Right atrium auricular region (tissue), 2 donors: ENCODE results near the gene TRAP1. TPM values are rescaled to one million over a fixed set of nuclear protein-coding genes. Genes with fewer than 3 reads are reported as not detected.
"Not testable (repeated sequence)": the region's sequence is repeated elsewhere in the genome, so short reads cannot be mapped to it uniquely, and the experiment has no call there.

Experiments
- DNase-seq: peaks from one replicate; pipeline ENCODE4 v3.0.0-alpha.2; 2019; ENCODE audit warnings: low spot score
- H3K27ac ChIP-seq, 2 donors: fragments of 200-600 bp; sonication (generic); 1 replicate in 1 of 2; 2 replicates in 1 of 2; pipeline ENCODE4 v1.5.1; 2016 to 2019
- H3K27me3 ChIP-seq, 2 donors: fragments of 200-600 bp; sonication (generic); one replicate each; pipeline versions ENCODE4 v1.5.1 to v1.6.0; 2017 to 2019
- H3K36me3 ChIP-seq: fragments of 200-600 bp; sonication (generic); one replicate; pipeline ENCODE4 v1.5.1; 2016
- H3K4me1 ChIP-seq, 2 donors: fragments of 200-600 bp; sonication (generic); one replicate each; pipeline versions ENCODE4 v1.5.1 to v1.6.0; 2017 to 2019
- H3K4me3 ChIP-seq, 2 donors: fragments of 200-600 bp; sonication (generic); 1 replicate in 1 of 2; 2 replicates in 1 of 2; pipeline ENCODE4 v1.5.1; 2017 to 2019; ENCODE audit warnings: mild to moderate bottlenecking in 1 of 2, moderate library complexity in 1 of 2
- H3K9me3 ChIP-seq, 2 donors: fragments of 200-600 bp; sonication (generic); one replicate each; pipeline ENCODE4 v1.5.1; 2019
- total RNA-seq, 2 donors: library from RNA; depleted of rRNA; stranded (reverse); fragments of >200 nt; gene quantifications; one replicate each; pipeline ENCODE4 v1.1.0, GENCODE V29; 2016
- TF ChIP-seq, protein P1 (sequence below), 2 donors: fragments of 200-600 bp; sonication (generic); IDR thresholded peaks; one replicate each; pipeline ENCODE4 v1.5.1; 2019; ENCODE audit warnings: antibody characterized with exemption in 2 of 2

TRAP1 gene
- total RNA-seq, 2 donors from 2014 or later: 67.7 to 86.0 TPM

- Histone ChIP-seq H3K4me1 (no peaks in the 10 kb centered on the region), H3K9me3 (no peaks in the 10 kb centered on the region), H3K4me3 (no peak overlapping the region), H3K27ac (no peak overlapping the region), H3K27me3 (no peaks in the 10 kb centered on the region), H3K36me3 (peaks cover 81% of the 10 kb centered on the region)
- TF ChIP-seq, protein P1, sequence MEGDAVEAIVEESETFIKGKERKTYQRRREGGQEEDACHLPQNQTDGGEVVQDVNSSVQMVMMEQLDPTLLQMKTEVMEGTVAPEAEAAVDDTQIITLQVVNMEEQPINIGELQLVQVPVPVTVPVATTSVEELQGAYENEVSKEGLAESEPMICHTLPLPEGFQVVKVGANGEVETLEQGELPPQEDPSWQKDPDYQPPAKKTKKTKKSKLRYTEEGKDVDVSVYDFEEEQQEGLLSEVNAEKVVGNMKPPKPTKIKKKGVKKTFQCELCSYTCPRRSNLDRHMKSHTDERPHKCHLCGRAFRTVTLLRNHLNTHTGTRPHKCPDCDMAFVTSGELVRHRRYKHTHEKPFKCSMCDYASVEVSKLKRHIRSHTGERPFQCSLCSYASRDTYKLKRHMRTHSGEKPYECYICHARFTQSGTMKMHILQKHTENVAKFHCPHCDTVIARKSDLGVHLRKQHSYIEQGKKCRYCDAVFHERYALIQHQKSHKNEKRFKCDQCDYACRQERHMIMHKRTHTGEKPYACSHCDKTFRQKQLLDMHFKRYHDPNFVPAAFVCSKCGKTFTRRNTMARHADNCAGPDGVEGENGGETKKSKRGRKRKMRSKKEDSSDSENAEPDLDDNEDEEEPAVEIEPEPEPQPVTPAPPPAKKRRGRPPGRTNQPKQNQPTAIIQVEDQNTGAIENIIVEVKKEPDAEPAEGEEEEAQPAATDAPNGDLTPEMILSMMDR (IDR thresholded peaks at IDR 0.05): no peak
- no peak for DNase-seq
Observed at GRCh38 chr16:3661922-3662321, 55.4 kb downstream of the TRAP1 start.

GRCh38 chr16:3661311-3661710 lies 56.0 kb downstream of the TRAP1 start:
- no peak overlapping the region for H3K4me3 ChIP-seq
- H3K4me1 ChIP-seq: no peaks in the 10 kb centered on the region
- H3K9me3 ChIP-seq: no peaks in the 10 kb centered on the region
- DNase-seq: no peak
- TF ChIP-seq, protein P1 (IDR thresholded peaks at IDR 0.05): no peak
- H3K27ac ChIP-seq: no peak overlapping the region
- peaks cover 86% of the 10 kb centered on the region for H3K36me3 ChIP-seq
- H3K27me3 ChIP-seq: no peaks in the 10 kb centered on the region

DNA sequence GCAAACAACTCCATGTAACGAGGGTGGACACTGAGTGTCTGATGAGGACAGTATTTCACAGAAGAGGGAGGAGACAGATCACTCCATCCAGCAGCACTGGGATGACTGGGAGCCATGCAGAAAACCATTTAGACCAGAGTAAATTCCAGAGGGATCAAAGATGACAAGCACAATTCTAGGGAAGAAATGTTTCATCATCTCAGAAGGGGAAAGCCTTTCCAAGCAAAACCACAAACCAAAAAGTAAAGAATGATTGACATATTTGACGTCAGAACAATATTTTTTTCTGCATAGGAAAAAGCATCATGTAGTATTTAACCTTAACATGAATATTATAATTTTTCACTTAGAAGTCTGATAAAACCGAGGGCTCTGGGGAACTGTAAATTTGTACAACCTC lies 58.1 kb downstream of the TRAP1 start:
- Histone ChIP-seq H3K27ac (no peak overlapping the region), H3K9me3 (no peaks in the 10 kb centered on the region), H3K4me3 (no peak overlapping the region), H3K4me1 (peaks cover 0 to 9% of the 10 kb centered on the region in 2 donors), H3K27me3 (no peaks in the 10 kb centered on the region), H3K36me3 (peaks cover 70% of the 10 kb centered on the region)
- no peak for DNase-seq
- TF ChIP-seq, protein P1 (IDR thresholded peaks at IDR 0.05): no peak

DNA sequence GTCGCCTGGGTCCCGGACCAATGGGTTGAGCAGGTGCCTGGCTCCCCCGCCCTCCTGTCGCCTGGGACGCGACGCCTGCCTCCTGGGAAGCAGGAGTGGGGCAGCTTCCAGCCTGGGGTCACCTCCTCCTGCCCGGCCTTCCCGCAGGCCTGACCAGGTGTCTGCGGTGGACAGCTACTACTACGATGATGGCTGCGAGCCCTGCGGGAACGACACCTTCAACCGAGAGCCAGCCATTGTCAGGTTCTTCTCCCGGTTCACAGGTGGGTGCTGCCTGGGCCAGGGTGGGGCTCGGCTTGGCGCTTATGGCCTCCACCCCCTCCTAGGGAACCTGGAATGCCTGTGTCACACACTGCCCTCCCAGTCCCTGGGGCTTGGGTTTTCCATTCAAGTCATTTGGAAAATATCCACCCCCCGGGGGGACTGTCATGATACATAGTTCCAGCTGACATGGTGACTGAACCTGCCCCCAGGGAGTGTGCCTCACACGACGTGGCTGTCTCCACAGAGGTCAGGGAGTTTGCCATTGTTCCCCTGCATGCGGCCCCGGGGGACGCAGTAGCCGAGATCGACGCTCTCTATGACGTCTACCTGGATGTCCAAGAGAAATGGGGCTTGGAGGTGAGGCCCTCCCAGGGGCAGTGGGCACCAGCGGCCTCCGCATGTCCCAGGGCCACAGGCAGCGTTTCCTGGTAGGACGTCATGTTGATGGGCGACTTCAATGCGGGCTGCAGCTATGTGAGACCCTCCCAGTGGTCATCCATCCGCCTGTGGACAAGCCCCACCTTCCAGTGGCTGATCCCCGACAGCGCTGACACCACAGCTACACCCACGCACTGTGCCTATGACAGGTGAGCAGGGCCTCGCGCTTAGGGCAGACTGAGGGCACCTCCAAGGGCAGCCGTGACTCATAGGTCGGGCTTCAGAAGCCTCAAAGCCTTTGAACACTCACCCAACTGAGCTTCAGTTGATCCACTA lies 60.5 kb downstream of the TRAP1 start:
- Histone ChIP-seq H3K4me1 (peaks cover 0 to 9% of the 10 kb centered on the region in 2 donors), H3K9me3 (no peaks in the 10 kb centered on the region), H3K27me3 (no peaks in the 10 kb centered on the region), H3K36me3 (peaks cover 47% of the 10 kb centered on the region), H3K4me3 (no peak overlapping the region), H3K27ac (no peak overlapping the region)
- TF ChIP-seq, protein P1 (IDR thresholded peaks at IDR 0.05): no peak
- no peak for DNase-seq

GRCh38 chr16:3656160-3656490 lies 61.2 kb downstream of the TRAP1 start:
- H3K4me1 ChIP-seq, H3K27ac ChIP-seq, H3K27me3 ChIP-seq, H3K4me3 ChIP-seq, DNase-seq, H3K9me3 ChIP-seq: not testable (repeated sequence)
- H3K36me3 ChIP-seq: peaks cover 40% of the 10 kb centered on the region

- peaks cover 38% of the 10 kb centered on the region for H3K36me3 ChIP-seq
- TF ChIP-seq, protein P1 (IDR thresholded peaks at IDR 0.05): no peak
- DNase-seq: no peak
- peaks cover 0 to 9% of the 10 kb centered on the region in 2 donors for H3K4me1 ChIP-seq
- H3K9me3 ChIP-seq: no peaks in the 10 kb centered on the region
- no peak overlapping the region for H3K27ac ChIP-seq
- H3K27me3 ChIP-seq: no peaks in the 10 kb centered on the region
- no peak overlapping the region for H3K4me3 ChIP-seq
Observed at GRCh38 chr16:3655396-3656159, 61.7 kb downstream of the TRAP1 start.
